RWPE1 (cell line): ENCODE measurements around the gene ZNF423.

Source experiments
- CTCF ChIA-PET: fragments of 350-600 bp; sonication (Branson Sonifier 250); formaldehyde crosslinking; extraction: SDS; loops from one replicate; lab custom pipeline; 2021; lab: Yijun Ruan, JAX
- POLR2A ChIA-PET: fragments of 400-600 bp; formaldehyde crosslinking; extraction: SDS; loops from one replicate; lab custom pipeline; 2020; ENCODE audit warnings: antibody characterized with exemption; ENCODE audit not compliant: low non-redundant PET; lab: Yijun Ruan, JAX
- DNase-seq: peaks from one replicate; pipeline ENCODE4 v3.0.0; 2012; ENCODE audit warnings: low spot score
- H3K27ac ChIP-seq: fragments of 450-650 bp; 2 replicates; pipeline ENCODE4 v1.5.1; 2017
- CTCF ChIP-seq: fragments of 450-650 bp; conservative IDR thresholded peaks from 2 replicates; pipeline ENCODE4 v1.5.1; 2017; ENCODE audit warnings: low read depth, mild to moderate bottlenecking

ZNF423 gene

GRCh38 chr16:49453021-49453420, 402.9 kb downstream of the ZNF423 start:
- TF ChIP-seq CTCF, result no peak
- ChIA-PET POLR2A (no interaction called here), CTCF (no interaction called here)
- no peak for DNase-seq
- H3K27ac ChIP-seq, result no peak overlapping the region

GRCh38 chr16:49452578-49452977, 403.3 kb downstream of the ZNF423 start:
- TF ChIP-seq CTCF, result no peak
- H3K27ac ChIP-seq, result no peak overlapping the region
- ChIA-PET CTCF (no interaction called here), POLR2A (no interaction called here)
- DNase-seq, result no peak

GRCh38 chr16:49452108-49452507, 403.8 kb downstream of the ZNF423 start:
- H3K27ac ChIP-seq, result no peak overlapping the region
- TF ChIP-seq CTCF, result no peak
- POLR2A ChIA-PET, result no interaction called here

GRCh38 chr16:49446805-49447204, 409.1 kb downstream of the ZNF423 start:
- DNase-seq, result no peak
- no peak overlapping the region for H3K27ac ChIP-seq
- TF ChIP-seq CTCF, result no peak
- POLR2A ChIA-PET, result no interaction called here
- CTCF ChIA-PET, result interaction anchor here (0.6 kb wide), 1 partner anchor 181 kb away, joined by 3 read pairs; no protein-coding TSS in a partner anchor

More at GRCh38 chr16:49452108-49452507, 403.8 kb downstream of the ZNF423 start:
- CTCF ChIA-PET, result no interaction called here
- no peak for DNase-seq

GRCh38 chr16:49443576-49443975, 412.3 kb downstream of the ZNF423 start:
- no peak overlapping the region for H3K27ac ChIP-seq
- no peak for DNase-seq
- ChIA-PET CTCF (no interaction called here), POLR2A (no interaction called here)
- no peak for TF ChIP-seq CTCF

GRCh38 chr16:49442805-49443204, 413.1 kb downstream of the ZNF423 start:
- no peak overlapping the region for H3K27ac ChIP-seq
- CTCF ChIA-PET, result no interaction called here
- DNase-seq, result no peak
- POLR2A ChIA-PET, result no interaction called here
- TF ChIP-seq CTCF, result no peak
